HG03045 (cell line): ENCODE data around the gene FURIN.
"Not testable (repeated sequence)": the region's sequence is repeated elsewhere in the genome, so short reads cannot be mapped to it uniquely, and the experiment has no call there.

ENCODE experiments used
- ATAC-seq: cut with Tn5 transposase; IDR thresholded peaks from one replicate; pipeline ENCODE4 v1.9.1; 2021; ENCODE audit warnings: mild to moderate bottlenecking, moderate library complexity; ENCODE audit not compliant: unreplicated experiment

FURIN gene

DNA sequence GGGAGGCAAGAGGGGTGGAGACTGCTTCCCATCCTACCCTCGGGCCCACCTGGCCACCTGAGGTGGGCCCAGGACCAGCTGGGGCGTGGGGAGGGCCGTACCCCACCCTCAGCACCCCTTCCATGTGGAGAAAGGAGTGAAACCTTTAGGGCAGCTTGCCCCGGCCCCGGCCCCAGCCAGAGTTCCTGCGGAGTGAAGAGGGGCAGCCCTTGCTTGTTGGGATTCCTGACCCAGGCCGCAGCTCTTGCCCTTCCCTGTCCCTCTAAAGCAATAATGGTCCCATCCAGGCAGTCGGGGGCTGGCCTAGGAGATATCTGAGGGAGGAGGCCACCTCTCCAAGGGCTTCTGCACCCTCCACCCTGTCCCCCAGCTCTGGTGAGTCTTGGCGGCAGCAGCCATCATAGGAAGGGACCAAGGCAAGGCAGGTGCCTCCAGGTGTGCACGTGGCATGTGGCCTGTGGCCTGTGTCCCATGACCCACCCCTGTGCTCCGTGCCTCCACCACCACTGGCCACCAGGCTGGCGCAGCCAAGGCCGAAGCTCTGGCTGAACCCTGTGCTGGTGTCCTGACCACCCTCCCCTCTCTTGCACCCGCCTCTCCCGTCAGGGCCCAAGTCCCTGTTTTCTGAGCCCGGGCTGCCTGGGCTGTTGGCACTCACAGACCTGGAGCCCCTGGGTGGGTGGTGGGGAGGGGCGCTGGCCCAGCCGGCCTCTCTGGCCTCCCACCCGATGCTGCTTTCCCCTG lies 13.8 kb downstream of the FURIN start:
- no peak for ATAC-seq

DNA sequence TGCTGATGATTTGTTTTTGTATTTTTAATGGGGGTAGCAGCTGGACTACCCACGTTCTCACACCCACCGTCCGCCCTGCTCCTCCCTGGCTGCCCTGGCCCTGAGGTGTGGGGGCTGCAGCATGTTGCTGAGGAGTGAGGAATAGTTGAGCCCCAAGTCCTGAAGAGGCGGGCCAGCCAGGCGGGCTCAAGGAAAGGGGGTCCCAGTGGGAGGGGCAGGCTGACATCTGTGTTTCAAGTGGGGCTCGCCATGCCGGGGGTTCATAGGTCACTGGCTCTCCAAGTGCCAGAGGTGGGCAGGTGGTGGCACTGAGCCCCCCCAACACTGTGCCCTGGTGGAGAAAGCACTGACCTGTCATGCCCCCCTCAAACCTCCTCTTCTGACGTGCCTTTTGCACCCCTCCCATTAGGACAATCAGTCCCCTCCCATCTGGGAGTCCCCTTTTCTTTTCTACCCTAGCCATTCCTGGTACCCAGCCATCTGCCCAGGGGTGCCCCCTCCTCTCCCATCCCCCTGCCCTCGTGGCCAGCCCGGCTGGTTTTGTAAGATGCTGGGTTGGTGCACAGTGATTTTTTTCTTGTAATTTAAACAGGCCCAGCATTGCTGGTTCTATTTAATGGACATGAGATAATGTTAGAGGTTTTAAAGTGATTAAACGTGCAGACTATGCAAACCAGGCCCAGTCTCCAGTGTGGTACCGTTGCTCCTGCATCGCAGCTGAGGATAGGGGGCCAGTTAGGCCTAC lies 14.6 kb downstream of the FURIN start:
- ATAC-seq, result no peak

DNA sequence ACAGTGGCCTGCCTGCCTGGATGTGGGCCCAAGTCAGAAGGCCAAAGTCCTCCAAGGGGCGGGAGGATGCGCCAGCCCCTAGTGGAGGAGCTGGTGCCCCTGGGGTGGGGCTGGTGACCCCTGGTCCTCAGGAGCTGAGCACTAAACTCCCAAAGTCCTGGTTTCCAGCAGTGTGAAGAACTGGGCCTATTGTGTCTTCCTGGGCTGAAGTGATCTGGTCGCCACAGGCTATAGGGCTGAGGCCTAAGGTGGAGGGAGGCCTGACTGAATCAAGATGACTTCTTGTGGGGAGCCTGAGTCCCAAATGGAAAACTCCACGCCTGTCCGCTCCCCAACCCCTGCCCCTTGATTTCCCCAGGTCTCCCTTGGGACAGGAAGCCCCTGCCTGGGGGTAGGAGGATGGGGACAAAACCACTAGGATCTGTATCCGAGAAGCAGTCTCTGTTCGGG lies 15.2 kb downstream of the FURIN start:
- ATAC-seq, result no peak

DNA sequence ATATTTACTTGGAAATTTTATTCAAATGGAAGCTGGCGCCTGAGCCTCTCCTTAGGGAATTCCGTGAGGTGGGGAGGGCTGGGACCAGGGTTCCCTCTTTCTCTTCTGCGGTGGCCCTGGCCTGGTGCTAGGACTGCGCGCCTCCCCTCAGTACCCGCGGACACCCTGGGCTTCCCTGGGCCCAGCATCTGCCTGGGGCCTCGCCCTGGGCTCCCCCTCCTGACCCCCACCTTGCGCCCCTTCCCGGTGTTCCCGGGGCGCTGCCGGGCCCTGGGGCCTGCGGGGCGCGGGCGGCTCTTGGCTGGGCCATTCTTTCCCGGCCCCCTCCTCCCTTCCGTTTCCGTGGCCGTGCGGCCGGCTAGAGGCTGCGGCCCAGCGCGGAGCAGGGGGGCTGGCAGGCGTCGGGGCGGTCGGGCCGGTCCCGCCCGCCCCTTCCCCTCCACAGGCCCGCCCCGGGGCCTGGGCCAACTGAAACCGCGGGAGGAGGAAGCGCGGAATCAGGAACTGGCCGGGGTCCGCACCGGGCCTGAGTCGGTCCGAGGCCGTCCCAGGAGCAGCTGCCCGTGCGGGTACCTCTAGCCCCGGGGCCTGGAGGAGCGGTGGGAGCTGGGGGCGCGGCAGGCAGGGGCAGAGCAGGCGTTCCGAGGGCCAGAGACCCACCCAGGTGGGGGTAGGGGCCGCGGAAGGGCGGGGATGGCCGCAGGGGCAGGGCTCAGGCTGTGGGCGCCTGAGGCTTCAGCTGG lies 15.8 kb downstream of the FURIN start, which contains the start of gene FES:
FES (plus strand) TSS at position 529 of the 743 bp plus-strand sequence. CDS start 542 bp downstream, outside the sequence.
- no peak for ATAC-seq

DNA sequence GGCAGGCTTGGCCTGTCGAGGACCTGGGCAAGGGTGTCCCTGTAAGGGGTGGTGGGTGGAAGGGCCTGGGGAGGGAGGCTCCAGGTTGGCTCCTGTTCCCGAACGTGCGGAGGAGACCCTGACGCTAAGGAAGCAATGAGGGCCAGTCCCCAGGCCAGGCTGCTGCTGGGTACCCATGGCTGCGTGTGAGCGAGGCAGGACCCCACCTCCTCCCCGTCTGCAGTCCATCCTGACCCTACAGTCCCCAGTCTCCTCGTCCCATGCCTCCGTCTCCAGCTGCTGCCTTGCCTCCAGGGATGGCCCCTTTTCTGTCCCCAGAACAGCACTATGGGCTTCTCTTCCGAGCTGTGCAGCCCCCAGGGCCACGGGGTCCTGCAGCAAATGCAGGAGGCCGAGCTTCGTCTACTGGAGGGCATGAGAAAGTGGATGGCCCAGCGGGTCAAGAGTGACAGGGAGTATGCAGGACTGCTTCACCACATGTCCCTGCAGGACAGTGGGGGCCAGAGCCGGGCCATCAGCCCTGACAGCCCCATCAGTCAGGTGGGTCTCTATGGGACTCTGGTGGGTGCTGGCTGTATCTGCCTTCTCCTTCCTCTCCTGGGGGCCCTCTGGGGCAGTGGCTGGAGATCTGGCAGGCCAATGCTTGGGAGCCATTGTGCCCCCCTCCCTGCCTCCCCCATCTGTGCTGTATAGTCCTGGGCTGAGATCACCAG lies 16.5 kb downstream of the FURIN start:
- no peak for ATAC-seq

DNA sequence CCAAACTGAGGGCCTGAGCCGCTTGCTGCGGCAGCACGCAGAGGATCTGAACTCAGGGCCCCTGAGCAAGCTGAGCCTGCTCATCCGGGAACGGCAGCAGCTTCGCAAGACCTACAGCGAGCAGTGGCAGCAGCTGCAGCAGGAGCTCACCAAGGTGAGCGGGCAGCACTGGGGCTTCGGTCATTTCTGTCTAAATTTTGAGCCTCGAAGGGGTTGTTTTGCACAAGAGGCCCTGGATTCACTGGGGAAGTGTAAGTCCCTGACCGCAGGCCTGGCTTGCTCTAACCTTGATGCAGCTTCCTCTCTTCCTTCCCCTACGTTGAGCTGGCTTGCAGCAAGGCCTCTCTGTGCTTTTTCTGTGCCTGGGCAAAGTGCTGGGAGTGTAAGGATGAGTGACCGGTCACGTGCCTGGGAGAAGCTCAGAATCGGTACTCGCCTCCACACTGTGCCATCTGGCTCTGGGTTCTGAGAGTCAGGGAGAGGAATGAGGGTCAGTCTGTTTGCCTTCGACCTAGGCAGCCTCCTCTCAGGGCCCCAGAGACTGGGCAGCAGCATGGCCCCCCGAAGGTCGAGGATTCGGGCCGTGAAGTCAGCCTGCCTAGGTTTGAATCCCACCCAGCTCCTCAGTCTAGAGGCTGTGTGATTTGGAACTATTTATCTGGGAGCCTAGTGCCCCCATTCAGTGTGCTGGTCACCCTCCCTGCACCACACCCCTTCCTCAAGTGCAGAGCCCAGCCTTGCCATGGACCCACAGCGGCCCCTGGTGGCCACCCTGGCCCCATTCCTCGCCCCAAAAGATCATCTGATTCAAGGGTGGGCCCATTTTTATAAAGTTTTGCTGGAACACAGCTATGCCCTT lies 17.3 kb downstream of the FURIN start:
- no peak for ATAC-seq

DNA sequence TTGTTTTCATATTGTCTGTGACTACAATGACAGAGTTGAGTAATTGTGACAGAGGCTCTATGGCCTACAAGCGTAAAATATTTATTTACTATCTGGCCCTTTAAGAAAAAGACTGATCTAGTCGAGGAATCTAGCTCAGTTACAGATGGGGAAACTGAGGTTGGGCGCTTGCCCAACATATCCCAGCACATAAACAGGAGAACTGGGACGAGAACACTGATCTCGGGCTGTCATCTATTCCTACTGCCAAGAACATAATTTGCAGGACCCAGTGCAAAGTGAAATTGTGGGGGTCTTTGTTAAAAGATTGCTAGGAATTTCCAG lies 17.9 kb downstream of the FURIN start:
- no peak for ATAC-seq

DNA sequence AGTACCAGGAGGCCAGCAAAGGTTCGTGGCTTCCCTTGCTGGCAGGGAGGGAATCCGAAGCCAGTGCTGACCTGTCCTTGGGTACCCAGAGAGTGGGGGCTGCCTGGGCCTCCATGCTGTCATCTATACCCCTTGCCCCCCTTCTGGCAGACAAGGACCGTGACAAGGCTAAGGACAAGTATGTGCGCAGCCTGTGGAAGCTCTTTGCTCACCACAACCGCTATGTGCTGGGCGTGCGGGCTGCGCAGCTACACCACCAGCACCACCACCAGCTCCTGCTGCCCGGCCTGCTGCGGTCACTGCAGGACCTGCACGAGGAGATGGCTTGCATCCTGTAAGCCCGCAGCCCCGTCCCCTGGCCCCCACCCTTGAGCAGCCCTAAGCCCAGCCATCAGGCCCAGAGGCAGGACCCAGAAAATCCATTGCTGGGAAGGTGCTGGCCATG lies 18.7 kb downstream of the FURIN start:
- ATAC-seq, result no peak

DNA sequence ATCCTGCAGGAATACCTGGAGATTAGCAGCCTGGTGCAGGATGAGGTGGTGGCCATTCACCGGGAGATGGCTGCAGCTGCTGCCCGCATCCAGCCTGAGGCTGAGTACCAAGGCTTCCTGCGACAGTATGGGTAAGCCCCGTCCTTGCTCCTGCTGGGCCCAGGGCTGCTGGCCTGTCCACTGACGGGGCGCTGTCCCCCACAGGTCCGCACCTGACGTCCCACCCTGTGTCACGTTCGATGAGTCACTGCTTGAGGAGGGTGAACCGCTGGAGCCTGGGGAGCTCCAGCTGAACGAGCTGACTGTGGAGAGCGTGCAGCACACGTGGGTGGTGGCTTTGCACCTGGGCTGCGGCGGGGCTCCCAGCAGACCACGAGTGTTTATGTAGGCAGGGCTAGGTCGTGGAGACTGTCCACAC lies 20.9 kb downstream of the FURIN start:
- ATAC-seq, result no peak

DNA sequence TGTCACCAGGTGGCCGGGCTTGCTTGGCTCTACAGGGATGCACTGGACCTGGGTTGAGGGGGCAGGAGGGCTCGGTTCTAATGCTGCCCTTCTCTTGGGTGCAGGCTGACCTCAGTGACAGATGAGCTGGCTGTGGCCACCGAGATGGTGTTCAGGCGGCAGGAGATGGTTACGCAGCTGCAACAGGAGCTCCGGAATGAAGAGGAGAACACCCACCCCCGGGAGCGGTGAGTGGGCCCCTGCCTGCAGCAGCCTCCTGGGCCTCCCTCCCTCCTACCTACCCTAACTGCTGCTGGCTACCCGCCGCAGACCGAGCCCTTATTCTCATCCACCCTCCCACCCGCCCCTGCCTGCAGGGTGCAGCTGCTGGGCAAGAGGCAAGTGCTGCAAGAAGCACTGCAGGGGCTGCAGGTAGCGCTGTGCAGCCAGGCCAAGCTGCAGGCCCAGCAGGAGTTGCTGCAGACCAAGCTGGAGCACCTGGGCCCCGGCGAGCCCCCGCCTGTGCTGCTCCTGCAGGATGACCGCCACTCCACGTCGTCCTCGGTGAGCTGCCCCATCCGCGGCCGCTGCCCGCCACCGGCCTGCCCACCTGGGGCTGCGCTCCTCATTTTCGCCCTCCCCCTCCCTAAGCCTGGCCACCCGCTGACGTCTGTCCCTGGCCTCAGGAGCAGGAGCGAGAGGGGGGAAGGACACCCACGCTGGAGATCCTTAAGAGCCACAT lies 21.5 kb downstream of the FURIN start:
- ATAC-seq, result no peak

DNA sequence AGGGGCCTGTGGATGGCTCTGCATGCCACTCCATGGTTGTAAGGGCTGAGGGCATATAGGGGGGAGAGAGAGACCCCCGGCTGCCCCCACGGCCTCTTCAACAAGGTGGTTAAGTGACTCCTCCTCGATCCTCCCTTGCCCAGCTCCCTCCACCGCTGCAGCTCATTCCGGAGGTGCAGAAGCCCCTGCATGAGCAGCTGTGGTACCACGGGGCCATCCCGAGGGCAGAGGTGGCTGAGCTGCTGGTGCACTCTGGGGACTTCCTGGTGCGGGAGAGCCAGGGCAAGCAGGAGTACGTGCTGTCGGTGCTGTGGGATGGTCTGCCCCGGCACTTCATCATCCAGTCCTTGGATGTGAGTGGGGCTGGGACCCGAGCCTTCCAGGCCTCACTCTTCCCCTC lies 22.5 kb downstream of the FURIN start:
- no peak for ATAC-seq

DNA sequence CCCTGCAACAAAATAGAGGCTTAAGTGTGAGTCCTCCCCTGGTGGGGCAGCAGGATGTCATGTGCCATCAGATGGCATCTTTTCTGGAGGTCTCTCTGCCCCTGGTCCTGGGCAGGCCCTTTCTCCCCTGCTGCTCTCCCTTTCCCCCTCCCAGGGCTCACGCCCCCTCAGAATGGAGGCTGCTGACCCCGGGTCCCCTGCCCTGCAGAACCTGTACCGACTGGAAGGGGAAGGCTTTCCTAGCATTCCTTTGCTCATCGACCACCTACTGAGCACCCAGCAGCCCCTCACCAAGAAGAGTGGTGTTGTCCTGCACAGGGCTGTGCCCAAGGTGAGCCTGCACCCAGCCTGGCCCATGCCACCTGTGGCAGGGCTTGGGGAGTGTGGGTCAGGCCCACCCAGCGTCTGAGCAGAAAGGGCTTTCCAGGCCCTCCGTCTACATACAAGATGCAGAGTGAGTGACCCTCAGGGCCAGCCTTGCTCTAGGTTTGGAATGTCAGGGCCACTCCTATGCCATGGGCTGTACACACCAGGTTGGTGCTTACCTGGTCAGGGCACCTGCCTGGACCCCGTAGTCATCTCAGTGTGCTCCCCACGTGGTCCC lies 23.1 kb downstream of the FURIN start:
- ATAC-seq, result no peak

DNA sequence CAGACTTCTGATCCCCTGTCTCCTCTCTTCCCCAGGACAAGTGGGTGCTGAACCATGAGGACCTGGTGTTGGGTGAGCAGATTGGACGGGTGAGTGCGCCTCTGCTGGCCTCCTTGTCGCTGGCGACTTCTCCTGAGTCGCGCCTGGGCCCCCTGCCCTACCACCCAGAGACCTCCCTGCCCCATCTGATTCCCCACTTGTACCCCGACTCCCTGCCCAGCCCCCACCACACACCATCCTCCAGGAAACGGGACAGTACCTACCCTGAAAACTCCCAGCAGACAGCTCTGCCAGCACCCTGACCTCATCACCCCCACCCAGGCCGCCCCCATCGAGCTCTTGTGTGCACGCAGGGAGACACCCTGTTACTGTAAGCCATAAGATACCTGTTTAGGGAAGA lies 23.6 kb downstream of the FURIN start:
- ATAC-seq, result no peak

DNA sequence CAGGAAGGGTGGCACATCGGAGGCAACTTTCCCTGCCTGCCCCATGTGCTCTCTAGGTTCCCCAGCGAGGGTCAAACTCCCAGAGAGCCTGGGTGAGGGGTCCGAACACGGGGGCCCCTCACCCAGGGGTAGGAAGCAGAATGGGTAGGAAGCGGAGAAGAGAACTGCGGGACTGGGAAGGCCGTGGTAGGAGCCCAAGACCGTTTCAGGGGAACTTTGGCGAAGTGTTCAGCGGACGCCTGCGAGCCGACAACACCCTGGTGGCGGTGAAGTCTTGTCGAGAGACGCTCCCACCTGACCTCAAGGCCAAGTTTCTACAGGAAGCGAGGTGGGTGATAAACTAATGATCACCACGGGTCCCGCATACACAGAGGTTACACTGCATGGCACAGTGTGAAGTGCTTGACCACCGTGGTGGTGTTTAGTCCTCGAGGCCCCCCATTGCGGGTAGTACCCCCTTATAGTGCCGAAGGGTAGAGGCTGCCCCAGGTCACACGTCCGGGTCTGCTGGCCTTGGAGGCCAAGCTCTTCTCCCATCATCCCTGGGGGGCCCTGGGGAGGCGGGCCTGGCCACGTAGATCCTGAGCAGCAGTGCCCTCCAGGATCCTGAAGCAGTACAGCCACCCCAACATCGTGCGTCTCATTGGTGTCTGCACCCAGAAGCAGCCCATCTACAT lies 24.2 kb downstream of the FURIN start:
- no peak for ATAC-seq

DNA sequence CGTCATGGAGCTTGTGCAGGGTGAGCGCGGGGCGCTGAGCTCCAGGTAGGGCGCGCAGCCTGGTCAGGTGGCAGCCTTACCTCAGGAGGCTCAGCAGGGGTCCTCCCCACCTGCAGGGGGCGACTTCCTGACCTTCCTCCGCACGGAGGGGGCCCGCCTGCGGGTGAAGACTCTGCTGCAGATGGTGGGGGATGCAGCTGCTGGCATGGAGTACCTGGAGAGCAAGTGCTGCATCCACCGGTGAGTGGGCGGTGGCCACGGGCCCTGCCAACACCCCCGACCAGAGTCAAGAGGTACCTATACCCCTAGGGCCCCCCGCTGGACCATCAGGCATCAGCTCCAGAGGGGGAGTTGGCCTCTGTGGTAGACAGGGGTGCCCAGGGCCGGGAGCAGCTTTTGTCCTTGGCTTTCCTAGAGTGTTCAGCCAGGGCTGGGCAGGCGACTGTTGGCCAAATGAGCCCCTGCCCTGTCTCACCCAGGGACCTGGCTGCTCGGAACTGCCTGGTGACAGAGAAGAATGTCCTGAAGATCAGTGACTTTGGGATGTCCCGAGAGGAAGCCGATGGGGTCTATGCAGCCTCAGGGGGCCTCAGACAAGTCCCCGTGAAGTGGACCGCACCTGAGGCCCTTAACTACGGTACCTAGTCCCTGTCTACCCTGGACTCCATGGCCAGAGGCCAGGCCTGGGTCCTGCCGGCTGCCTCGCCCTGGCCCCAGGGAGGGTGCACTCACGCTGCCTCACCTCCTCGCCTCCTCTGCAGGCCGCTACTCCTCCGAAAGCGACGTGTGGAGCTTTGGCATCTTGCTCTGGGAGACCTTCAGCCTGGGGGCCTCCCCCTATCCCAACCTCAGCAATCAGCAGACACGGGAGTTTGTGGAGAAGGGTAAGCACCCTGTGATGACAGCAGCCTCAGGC lies 25.0 kb downstream of the FURIN start:
- ATAC-seq, result no peak

DNA sequence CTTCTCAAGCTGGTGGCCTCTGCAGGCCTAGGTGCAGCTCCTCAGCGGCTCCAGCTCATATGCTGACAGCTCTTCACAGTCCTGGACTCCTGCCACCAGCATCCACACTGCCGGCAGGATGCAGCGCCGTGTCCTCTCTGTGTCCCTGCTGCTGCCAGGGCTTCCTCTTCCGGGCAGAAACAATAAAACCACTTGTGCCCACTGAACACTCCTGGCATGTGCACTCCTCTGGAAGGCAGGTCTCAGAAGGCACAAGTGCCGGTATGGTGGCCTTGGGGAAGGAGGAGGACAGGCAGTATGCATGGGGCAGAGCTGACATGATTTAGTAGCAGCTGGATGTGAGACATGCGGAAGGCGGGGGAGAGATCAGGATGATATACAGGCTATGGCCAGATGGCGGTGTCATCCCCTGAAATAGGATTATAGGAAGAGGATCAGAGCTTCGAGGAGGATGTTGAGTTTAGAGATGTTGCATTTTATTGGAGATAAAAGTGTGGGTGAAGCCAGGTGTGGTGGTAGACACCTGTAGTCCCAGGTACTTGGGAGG lies 27.3 kb downstream of the FURIN start:
- ATAC-seq, result no peak

DNA sequence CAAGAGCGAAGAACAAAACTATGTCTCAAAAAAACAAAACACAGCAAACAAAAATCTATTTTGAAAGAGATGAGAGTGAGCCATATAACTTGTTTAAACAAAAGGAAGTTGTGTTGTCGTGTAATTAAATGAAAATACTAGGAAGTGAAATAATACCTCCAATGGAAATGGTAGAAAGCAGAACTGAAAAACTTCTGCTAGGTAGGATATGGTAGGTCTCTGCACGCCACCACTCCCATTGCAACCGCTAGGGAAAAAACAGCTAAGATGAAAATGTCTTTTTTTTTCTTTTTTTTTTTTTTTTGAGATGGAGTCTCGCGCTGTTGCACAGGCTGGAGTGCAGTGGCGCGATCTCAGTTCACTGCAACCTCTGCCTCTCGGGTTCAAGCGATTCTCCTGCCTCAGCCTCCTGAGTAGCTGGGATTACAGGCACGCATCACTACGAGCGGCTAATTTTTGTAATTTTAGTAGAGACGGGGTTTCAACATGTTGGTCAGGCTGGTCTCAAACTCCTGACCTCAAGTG lies 28.8 kb downstream of the FURIN start:
- ATAC-seq, result not testable (repeated sequence)
